NCI-H187 treated with DMSO at 0.1 percent for 48 hours (cell line): ENCODE measurements around the gene SSX1.
"Not testable (repeated sequence)": the region's sequence is repeated elsewhere in the genome, so short reads cannot be mapped to it uniquely, and the experiment has no call there.

Experiments used
- DNase-seq: peaks from one replicate; lab custom pipeline; 2025; lab: John Stamatoyannopoulos, UW

Gene SSX1, protein sequence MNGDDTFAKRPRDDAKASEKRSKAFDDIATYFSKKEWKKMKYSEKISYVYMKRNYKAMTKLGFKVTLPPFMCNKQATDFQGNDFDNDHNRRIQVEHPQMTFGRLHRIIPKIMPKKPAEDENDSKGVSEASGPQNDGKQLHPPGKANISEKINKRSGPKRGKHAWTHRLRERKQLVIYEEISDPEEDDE

DNA sequence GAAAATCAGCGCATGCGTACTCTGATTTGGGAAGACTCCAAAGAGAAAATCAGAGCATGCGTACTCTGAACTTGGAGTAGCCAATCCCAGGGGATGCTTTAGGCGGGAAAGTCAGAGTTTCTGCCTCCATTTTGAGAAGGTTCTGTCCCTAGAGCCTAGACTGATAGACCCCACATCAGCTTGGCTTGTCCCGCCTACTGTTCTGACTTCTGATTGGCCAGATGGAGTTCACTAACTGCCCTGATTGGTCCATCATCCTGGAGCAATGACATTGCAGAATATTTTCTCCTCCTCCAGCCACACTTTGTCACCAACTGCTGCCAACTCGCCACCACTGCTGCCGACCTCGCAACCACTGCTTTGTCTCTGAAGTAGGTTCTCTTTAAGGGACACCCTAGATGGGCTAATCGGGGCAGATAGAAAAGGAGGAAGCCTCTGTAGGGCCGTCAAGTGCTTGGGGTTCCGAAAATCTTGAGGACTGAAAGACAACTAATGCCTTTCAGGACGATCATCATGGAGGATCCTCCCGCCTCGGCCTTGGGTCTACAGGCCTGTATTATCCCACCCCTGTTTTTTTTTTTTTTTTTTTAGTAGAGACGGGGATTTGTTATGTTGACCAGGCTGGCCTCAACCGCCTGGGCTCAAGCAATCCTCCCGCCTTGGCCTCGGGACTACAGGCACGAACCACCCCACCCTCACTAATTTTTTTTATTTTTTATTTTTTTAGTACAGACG lies at the start of gene SSX1:
SSX1 (plus strand) TSS at position 331 of the 735 bp plus-strand sequence. CDS start 1,850 bp downstream, outside the sequence.
- not testable (repeated sequence) for DNase-seq

DNA sequence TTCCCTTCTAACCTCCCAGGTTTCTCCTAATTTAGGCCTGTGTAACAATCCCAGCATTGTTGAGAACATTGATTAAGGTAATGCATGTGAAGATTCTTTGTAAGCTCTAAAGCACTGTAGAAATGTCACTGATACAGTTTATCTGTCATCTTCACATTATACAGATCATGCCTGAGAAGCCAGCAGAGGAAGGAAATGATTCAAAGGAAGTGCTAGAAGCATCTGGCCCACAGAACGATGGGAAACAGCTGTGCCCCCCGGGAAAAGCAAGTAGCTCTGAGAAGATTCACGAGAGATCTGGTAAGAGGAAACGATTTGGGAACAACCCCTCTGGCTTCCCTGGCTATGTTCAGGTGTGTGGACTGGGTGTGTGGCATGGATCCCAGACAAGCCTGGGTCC lies 40.9 kb upstream of the SSX1 start:
- not testable (repeated sequence) for DNase-seq

DNA sequence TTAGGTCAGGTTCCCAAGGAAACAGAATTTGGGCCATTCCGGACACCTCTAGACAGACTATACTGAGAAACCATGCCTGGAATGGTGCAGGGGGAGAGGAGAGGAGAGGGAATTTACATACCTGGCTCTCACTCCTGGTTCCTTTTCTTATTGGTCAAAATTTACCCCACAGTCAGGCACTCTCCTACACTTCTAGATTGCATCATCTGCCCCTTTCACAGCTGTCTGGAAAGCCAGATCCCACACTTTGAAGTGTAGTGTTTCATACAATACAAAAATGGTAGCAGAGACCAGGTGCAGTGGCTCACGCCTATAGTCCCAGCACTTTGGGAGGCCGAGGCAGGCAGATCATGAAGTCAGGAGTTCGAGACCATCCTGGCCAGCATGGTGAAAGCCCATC lies 31.0 kb upstream of the SSX1 start:
- not testable (repeated sequence) for DNase-seq

DNA sequence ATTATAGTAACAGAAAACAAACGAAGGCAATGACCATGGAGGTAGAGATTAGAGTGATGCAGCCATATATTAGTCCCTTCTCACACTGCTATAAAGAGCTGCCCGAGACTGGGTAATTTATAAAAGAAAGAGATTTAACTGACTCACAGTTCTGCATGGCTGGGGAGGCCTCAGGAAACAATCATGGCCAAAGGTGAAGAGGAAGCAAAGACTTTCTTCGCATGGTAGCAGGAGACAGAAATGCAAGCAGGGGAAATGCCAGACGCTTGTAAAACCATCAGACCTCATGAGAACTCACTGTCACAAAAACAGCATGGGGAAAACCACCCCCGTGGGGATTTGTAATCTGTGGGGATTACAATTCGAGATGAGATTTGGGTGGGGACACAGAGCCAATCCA lies 2.2 kb upstream of the SSX1 start:
- DNase-seq: not testable (repeated sequence)

DNA sequence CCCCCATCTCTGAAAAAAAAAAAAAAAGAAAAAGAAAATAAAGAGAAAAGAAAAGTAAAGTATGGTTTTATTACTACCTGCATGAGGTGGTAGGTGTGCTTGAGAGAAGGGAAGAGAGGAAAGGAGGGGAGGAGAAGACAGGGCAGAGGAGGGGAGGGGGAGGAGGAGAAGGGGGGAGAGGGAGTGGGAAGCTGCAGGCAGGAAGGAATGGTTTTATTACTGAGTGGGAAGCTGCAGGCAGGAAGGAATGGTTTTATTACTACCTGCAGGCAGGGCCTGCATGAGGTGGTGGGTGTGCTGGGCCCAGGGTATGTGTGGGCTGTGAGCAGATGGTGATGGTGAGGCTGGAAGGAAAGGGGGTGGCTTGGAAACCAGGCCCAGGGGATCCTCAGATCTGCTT lies 19.2 kb downstream of the SSX1 start:
- not testable (repeated sequence) for DNase-seq

DNA sequence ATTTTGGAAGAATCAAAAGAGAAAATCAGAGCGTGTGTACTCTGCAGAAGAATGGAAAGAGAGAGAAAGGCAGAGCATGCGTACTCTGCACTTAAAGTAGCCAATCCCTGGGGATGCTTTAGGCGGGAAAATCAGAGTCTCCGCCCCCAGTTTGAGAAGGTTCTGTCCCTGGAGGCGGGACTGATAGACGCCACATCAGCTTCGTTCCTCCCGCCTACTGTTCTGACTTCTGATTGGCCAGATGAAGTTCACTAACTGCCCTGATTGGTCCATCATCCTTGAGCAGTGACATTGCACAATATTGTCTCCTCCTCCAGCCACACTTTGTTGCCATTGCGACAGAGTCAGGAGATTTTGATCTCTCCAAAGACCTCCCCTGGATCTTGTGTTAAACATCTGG lies 23.8 kb downstream of the SSX1 start:
- DNase-seq: no peak

DNA sequence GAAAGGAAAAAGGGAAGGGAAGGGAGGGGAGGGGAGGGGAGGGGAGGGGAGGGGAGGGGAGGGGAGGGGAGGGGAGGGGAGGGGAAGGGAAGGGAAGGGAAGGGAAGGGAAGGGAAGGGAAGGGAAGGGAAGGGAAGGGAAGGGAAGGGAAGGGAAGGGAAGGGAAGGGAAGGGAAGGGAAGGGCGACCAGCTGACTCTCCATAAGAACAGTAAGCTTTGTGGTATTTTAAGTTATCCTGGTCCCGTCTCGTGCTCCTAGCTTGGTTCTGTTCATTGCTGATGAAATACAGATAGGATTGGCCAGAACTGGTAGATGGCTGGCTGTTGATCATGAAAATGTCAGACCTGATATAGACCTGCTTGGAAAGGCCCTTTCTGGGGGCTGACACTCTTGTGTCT lies 25.5 kb downstream of the SSX1 start:
- not testable (repeated sequence) for DNase-seq

DNA sequence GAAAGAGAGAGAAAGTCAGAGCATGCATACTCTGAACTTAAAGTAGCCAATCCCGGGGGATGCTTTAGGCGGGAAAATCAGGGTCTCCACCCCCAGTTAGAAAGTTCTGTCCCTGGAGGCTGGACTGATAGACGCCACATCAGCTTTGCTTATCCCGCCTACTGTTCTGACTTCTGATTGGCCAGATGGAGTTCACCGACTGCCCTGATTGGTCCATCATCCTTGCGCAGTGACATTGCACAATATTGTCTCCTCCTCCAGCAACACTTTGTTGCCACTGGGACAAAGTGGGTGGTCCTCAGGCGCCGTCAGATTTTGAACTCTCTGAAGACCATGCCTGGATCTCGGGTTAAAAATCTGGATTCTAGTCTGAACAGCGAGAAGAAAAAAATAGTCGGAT lies 51.0 kb downstream of the SSX1 start:
- DNase-seq: no peak

DNA sequence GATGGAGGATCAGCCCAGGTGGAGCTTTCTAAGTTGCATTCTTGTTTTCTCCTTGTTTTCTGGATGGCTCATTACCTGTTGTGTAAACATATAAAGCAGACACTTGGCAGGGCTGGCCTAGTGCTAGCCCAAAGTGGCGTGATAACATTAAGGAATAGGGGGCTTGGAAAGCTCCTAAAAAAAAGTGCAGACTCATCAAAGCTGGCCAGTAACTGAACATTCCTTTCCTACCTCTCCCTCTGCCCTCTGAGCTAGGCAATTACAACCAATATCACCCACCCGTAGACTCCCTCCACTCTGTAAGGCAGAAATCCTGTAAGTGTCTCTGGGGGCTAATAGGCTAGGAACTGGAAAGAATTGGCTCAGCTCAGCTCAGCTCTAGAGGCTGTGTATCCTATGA lies 58.8 kb downstream of the SSX1 start:
- not testable (repeated sequence) for DNase-seq
